OCI-LY3 (cell line): ENCODE results near the gene HS1BP3.

Experiments used
- CTCF ChIP-seq: fragments of 200-600, 300-600 bp; sonication (generic); IDR thresholded peaks from 2 replicates; pipeline ENCODE4 v1.5.1; 2014; ENCODE audit warnings: antibody characterized with exemption, low read length, low read depth
- EZH2phosphoT487 ChIP-seq: fragments of 200-600 bp; shearing (Covaris generic); IDR thresholded peaks from 2 replicates; pipeline ENCODE4 v1.6.1; 2018; ENCODE audit warnings: antibody characterized with exemption, mixed run types, low read depth

DNA sequence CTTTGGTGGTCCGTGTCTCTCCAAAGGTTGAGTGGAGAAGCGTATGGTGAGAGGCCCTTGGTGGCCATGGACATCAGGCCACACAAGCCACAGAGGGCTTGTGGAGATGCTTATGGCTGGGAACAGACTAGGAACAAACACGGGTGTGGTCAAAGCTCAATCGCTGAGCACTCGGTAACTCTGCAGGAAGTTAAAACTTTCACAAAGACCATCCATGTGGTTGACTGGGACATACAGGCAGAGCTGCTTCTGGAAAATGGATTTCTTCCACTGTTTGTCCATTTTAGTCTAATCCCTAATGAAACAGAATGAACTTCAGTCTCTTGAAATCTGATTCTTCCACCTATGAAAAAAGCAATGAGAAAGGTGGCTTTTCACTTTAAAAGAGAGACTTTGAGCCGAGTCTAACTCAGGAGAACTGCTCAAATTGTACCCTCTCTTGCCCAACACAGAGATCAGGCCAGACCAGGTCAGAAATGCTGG is 33.7 kb upstream of the HS1BP3 start:
- TF ChIP-seq CTCF (no peak), EZH2phosphoT487 (no peak)
